ENCODE data around the gene INF2. TPM values are rescaled to one million over a fixed set of nuclear protein-coding genes. Genes with fewer than 3 reads are reported as not detected.

Gene INF2
- total and polyA plus RNA-seq, 9 of the 15 experiments (the other 6 are each of a cell fraction or from before 2014, with no cell fraction given) = 0.56 to 31.3 (median 7.8) TPM

GRCh38 chr14:104752735-104753527 lies 63.5 kb downstream of the INF2 start, which contains the start of gene SIVA1 (continued):
- TF ChIP-seq RNF219 (CRISPR knock-in tag; IDR thresholded peaks at IDR 0.05) = no peak
- TF ChIP-seq LCOR (CRISPR knock-in tag; IDR thresholded peaks at IDR 0.05) = no peak
- no peak for TF ChIP-seq ZNF311 (CRISPR knock-in tag; IDR thresholded peaks at IDR 0.05)
- peak; percentile 65; the same call in 1 of the 2 replicates for TF ChIP-seq NKRF (IDR thresholded peaks at IDR 0.05; ENCODE audit: borderline replicate concordance)
- TF ChIP-seq EZH2 (IDR thresholded peaks at IDR 0.05; ENCODE audit: borderline replicate concordance, low read depth, low read length) = no peak
- TF ChIP-seq TFAP4 (CRISPR knock-in tag; IDR thresholded peaks at IDR 0.05; ENCODE audit: borderline replicate concordance) = peak; percentile 68; the same call in 1 of the 2 replicates
- TF ChIP-seq NFIX (CRISPR knock-in tag; IDR thresholded peaks at IDR 0.05; ENCODE audit: low read depth) = no peak
- TF ChIP-seq ZNF695 (CRISPR knock-in tag; IDR thresholded peaks at IDR 0.05) = no peak
- no peak for TF ChIP-seq GTF3C2 (IDR thresholded peaks at IDR 0.05; ENCODE audit: borderline replicate concordance, extremely low read depth, insufficient read length)
- TF ChIP-seq POU5F1 (IDR thresholded peaks at IDR 0.05; ENCODE audit: borderline replicate concordance, low read depth, low read length, partially characterized antibody) = no peak
- no peak for TF ChIP-seq MITF (IDR thresholded peaks at IDR 0.05)
- TF ChIP-seq RB1 (IDR thresholded peaks at IDR 0.05; ENCODE audit: low read depth) = peak; percentile 34; the same call in 1 of the 2 replicates
- no peak for TF ChIP-seq ZFP1 (CRISPR knock-in tag; IDR thresholded peaks at IDR 0.05)
- TF ChIP-seq SREBF2 (CRISPR knock-in tag; IDR thresholded peaks at IDR 0.05) = no peak
- TF ChIP-seq ZNF134 (CRISPR knock-in tag; conservative IDR thresholded peaks at IDR 0.05) = no peak

All from K562 (cell line).